Spleen (tissue), 7 donors: ENCODE data around the gene ARL8B.

Experiments used
- POLR2A ChIP-seq, 3 donors: fragments of 450-650 bp; IDR thresholded peaks; one replicate each; pipeline ENCODE4 v1.5.1; 2017; ENCODE audit warnings: antibody characterized with exemption in 3 of 3, mild to moderate bottlenecking in 1 of 3
- TF ChIP-seq, protein P1 (sequence below), 11 experiments: fragments of 200-600 bp in 7 of 11; fragments of 450-650 bp in 4 of 11; sonication (generic) in 4 of 11; IDR thresholded peaks in 8 of 11; conservative IDR thresholded peaks in 3 of 11; 1 replicate in 7 of 11; 2 replicates in 4 of 11; pipeline versions ENCODE4 v1.4.0 to v1.8.0; 2016 to 2021; ENCODE audit warnings: antibody characterized with exemption in 11 of 11, inconsistent platforms in 4 of 11, mild to moderate bottlenecking in 1 of 11
- donor health status: DM: no; HTN: no; CAD: no; lungs with moderate emphysema.
- donor health status: DM: no; HTN: no; CAD: no.
- donor health status: DM: no; HTN: no; CAD: no.

DNA sequence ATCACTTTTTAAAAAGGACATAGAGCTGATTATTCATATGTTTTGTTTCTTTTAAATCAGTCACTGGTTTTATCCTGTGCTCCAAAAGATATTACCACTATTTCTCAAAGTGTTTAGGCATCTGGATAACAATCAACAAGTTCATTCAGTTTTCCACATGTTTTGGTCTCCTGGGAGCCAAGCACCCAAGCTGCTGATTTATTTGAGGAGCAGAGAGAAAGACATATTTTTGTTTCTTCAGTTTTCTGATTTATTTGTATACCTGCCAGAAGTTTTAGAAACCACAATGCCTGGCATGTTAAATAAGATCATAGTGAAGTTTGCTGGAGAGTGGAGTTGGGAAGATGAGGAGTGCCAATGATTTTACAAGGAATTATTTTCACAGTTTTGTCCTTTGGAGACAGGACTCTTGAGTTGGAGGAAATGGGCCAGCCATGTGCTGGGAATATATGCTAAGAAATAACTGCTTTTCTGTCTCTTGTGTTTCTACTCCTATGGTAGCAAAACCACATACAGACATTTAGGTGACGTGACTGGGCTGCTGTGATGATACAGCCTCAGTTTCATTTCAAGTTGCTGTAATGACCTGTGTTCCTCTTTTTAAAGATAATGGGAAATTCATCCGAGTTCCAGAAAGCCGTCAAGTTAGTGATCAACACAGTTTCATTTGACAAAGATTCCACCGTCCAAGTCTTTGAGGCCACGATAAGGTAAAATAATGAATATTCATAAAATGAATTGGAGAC lies 77.1 kb downstream of the ARL8B start:
- TF ChIP-seq, protein P1, sequence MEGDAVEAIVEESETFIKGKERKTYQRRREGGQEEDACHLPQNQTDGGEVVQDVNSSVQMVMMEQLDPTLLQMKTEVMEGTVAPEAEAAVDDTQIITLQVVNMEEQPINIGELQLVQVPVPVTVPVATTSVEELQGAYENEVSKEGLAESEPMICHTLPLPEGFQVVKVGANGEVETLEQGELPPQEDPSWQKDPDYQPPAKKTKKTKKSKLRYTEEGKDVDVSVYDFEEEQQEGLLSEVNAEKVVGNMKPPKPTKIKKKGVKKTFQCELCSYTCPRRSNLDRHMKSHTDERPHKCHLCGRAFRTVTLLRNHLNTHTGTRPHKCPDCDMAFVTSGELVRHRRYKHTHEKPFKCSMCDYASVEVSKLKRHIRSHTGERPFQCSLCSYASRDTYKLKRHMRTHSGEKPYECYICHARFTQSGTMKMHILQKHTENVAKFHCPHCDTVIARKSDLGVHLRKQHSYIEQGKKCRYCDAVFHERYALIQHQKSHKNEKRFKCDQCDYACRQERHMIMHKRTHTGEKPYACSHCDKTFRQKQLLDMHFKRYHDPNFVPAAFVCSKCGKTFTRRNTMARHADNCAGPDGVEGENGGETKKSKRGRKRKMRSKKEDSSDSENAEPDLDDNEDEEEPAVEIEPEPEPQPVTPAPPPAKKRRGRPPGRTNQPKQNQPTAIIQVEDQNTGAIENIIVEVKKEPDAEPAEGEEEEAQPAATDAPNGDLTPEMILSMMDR (IDR thresholded peaks at IDR 0.05 in 8 of 11, conservative IDR thresholded peaks at IDR 0.05 in 3 of 11) = no peak
- TF ChIP-seq POLR2A (IDR thresholded peaks at IDR 0.05) = no peak
